Endometrial microvascular endothelial cells (primary cell): ENCODE results near the gene MBD2. TPM values are rescaled to one million over a fixed set of nuclear protein-coding genes. Genes with fewer than 3 reads are reported as not detected.
"Not testable (repeated sequence)": the region's sequence is repeated elsewhere in the genome, so short reads cannot be mapped to it uniquely, and the experiment has no call there.

ENCODE experiments used
- in situ Hi-C: cut with HindIII; loops from 2 replicates; pipeline ENCODE4 v1.10.0; 2017; ENCODE audit warnings: low sequenced_read_pairs, low pct_unique_long_range_greater_than_20kb; ENCODE audit errors: inconsistent ontology term
- total RNA-seq: library from RNA; depleted of rRNA; stranded (reverse); fragments of >200 nt; gene quantifications from one replicate; pipeline ENCODE4 v1.2.3, GENCODE V29; 2015; ENCODE audit errors: inconsistent ontology term

MBD2 gene, protein sequence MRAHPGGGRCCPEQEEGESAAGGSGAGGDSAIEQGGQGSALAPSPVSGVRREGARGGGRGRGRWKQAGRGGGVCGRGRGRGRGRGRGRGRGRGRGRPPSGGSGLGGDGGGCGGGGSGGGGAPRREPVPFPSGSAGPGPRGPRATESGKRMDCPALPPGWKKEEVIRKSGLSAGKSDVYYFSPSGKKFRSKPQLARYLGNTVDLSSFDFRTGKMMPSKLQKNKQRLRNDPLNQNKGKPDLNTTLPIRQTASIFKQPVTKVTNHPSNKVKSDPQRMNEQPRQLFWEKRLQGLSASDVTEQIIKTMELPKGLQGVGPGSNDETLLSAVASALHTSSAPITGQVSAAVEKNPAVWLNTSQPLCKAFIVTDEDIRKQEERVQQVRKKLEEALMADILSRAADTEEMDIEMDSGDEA
- total RNA-seq: 23.5 TPM

DNA sequence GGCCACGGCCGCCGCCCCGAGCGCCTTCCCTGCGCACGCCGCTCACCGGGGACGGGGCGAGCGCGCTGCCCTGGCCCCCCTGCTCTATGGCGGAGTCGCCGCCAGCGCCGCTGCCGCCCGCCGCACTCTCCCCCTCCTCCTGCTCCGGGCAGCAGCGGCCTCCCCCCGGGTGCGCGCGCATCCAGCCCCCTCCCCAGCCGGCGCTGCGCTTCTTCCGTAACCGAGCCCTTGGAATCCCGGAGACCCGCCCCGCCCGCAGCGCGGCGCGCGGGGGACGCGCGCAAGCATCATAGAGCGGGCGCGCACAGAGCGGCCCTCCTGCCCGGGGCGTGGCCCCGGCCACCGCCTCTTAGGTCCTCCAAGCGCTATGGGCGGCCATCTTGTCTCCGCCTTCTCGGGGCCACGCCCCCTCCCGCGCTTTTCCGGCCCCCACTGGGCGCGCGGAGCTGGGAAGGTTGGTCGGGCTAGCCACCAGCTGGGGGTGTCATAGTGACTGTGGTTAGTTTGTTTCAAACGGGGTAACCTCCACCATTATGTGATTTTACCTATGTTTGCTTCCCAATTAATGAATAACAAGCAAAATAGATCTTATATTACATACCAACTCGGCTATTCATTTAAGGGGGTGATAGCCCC lies at the start of gene MBD2:
TSS of gene MBD2 (minus strand) at position 291 of the 636 bp plus-strand sequence. CDS start at position 181, 110 bp downstream.
- in situ Hi-C loops: no loop called here

DNA sequence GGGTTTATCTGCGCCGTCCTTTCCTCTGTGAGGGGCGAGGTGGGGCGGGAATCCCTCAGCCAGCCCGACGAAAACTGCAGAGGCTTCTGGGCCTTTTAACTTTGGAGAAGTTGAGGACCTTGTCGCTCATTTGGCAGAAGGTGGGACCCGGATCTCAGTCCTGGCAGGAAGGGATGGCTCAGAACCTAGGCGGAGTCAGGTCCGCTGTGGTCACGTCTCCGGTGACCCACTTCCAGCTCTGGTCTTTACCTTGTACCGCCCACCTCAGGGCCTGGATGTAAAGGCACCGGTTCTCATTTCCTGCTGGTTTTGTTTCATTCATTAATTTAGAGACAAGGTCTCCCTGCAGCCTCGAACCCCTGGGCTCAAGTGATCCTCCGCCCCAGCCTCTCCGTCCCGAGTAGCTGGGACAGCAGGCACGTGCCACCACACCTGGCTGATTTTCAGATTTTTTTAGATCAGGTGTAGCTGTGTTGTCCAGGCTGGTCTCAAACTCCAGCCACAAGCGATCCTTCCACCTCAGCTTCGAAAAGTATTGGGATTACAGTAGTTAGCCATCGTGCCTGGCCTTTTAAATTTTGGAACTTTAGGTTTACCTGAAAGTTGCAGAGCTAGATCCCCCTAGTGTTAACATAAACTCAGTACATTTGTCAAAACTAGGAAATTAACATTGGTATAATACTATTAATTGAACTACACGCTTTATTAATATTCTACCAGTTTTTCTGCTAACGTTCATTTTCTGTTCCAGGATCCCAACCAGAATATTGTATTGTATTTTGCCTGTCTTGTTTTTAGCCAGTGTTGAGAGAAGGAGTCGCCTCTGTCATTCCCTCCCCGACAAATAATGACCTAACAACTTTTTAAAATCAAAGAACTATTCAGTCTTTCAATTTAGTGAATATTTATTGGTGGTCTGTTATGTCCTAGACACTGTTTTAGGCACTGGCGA lies 45.7 kb upstream of the MBD2 start:
- in situ Hi-C loops: no loop called here

DNA sequence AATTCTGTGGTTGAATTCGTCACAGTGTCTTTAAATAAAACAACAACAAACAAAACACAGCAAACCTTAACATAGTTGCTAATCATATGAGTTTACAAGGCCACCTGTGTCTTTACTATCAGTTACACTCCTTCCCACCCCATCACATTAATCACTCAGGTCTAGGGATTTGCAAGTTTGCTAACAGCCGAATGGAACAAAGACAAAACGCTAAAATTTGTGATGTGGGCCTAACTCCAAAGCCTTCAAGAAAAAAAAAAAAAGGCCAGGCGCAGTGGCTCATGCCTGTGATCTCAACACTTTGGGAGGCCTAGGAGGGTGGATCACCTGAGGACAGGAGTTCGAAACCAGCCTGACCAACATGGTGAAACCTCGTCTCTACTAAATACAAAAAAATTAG lies 44.3 kb upstream of the MBD2 start:
- in situ Hi-C loops: no loop called here

DNA sequence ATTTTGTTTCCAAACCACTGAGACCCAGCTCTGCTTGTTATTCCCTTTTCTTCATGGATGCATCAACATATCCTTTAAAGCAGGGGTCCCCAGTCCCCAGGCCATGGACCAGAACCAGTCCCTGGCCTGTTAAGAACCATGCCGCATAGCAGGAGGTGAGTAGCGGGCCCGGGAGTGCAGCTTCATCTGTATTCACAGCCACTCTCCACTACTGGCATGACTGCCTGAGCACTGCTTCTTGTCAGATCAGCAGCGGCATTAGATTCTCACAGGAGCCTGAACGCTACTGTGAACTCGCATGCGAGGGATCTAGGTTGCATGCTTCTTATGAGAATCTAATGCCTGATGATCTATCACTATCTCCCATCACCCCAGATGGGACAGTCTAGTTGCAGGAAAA lies 43.2 kb upstream of the MBD2 start:
- in situ Hi-C loops: no loop called here

DNA sequence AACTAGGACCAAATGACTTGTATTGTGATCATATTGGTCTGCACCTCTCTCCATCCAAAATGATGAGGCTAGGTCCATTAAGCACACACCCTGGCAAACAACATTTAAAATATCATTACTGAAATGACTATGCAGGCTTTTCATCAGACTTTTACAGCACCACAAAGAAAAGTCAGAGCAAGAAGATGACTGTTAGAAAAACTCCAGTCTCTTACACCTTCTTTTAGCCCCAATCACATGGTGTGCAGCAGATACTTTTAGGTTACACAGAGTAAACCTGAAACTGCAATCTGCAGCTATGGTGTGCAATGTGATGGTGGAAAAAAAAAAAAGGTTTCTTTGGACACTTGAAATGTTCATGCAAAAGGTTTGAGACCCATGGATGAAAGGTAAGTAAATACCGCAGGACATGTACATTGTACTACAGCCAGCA lies 39.5 kb upstream of the MBD2 start:
- in situ Hi-C loops: no loop called here

DNA sequence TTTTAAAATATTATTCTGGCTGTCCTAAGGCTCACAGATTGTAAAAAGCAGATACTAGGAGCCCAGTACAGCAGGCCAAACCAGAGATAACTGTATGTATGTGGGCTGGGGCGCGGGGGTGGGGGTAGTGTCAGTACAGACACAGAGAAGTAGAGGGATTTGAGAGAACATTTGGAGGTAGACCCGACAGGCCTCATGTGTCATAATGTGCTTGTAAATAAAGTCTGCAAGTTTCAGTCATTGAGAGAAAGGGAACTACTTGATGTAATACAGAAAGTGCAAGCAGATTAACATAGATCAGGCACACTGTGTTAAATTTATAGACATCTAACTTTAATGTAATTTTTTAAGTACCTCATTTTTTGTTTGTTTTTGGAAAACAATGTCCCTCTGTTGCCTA lies 37.4 kb upstream of the MBD2 start:
- in situ Hi-C loops: no loop called here

DNA sequence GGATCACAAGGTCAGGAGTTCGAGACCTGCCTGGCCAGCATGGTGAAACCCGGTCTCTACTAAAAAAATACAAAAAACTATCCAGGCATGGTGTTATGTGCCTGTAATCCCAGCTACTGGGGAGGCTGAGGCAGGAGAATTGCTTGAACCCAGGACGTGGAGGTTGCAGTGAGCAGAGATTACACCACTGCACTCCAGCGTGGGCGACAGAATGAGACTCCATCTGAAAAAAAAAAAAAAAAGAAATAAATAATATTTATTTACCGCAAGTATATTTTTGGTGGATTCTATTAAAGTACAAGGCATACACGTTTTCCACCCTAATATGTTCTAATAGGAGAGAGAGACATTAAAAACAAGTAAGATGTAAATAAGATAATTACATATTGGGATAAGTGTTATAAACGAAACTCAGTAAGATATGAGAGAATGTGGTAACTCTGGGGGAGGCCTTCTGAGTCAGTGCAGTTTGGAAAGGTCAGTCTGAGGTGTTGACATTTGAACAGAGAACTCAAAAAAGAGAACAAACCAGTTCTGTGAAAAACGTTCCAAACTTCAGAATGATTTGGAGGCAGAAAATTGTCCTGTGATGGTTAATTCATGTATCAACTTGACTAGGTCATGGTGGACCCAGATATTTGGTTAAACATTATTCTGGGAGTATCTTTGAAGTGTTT lies 36.1 kb upstream of the MBD2 start:
- in situ Hi-C loops: no loop called here

DNA sequence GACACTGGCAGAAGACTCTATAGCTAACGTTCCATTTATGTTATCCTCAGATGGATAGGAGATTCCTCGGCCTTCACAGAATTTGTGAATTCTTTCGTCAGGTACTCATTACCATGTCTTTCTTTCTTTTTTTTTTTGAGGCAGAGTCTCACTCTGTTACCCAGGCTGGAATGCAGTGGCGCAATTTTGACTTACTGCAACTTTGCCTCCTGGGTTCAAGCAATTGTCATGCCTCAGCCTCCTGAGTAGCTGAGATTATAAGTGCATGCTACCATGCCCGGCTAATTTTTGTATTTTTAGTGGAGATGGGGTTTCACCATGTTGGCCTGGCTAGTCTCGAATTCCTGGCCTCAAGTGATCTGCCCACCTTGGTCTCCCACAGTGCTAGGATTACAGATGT lies 33.3 kb upstream of the MBD2 start:
- in situ Hi-C loops: not testable (repeated sequence)

DNA sequence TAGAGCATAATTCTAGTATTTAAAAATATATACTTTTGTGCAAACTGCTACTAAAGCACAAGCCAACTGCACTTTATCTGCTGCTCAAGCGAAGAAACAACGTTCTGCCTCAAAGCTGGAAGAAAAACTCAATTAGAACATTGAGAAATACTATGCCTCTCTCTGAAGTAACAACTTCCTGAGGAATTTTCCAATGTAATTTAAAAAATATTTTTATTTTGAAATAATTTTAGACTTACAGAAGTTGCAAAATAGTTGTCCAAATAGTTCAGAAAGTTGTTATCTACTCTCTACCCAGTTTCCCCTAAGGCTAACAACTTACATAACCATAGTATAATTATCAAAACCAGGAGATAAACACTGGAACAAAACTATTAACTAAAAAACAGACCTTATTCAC lies 32.5 kb upstream of the MBD2 start:
- in situ Hi-C loops: no loop called here

DNA sequence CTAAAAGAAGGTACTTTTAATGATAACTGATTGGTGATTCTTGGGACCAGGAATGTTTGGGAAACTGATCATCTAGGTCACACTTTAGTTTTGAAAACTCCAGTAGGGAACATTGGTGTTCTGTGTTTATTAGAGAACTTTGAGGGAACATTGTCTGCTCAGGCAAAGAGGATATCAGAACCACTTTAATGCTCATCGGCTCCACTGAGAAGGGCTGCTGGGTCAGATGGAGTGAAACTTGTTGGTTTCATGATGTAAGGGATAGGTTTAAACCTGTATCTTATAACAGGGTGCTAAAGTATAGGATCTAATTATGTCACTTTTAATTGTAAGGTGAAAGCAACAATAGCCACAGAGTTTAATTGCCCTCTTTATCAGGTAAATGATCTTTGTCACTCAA lies 30.7 kb upstream of the MBD2 start:
- in situ Hi-C loops: no loop called here

DNA sequence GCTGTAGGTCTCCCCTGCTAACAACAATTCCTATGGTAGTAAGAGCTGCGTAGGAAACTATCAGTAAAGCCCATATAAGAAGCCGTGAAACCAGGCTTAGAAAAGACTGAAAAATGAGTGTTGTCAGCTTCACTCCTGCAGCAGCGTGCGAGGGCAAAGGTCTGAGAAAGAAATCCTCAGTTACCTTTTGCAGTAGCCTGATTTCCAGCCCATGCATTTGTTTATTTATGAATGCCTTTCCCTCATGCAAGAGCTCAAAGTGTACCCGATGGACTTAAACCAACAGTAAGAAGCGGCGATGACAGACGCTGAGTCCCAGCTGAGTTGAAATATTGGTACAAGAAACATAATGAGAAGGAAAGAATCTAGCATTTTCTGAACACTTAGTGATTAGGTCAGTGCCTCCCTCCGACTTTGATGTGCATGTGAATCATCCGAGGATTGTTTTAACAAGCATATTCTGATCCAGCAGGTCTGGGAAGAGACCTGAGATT lies 29.8 kb upstream of the MBD2 start:
- in situ Hi-C loops: no loop called here

DNA sequence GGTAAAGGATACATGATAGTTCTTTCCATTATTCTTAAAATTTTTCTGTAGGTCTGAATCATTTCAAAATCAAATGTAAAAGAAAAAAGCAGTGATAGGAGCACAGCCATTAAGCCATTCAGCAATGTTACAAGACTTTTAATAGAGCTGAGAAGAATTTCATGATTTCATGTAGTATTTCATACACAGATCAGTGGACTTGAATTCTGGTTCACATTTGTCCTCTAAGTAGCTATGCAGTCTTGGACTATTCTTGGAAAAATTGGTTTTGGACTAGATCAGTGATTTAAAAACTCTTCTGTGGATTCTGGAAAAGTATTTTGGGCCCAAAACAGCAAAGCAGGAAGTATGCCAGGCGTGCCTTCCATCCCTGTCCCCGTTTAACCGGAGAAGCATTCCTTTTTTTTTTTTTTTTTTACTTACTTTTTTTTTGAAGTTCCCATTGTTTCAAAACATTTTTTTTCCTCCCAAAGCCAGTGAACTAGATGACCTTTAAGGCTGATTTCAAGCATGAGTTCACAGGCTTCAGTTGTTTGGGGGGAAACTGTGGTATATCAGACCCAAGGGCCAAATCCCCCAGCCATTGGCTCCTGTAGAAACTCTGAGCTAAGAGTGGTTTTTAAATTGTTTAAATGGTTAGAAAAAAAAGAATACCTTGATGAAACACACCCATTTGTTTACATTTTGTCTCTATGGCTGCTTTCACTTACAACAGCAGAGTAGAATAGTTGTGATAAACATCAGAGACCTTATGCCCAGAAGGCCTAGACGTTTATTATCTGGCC lies 27.3 kb upstream of the MBD2 start:
- in situ Hi-C loops: no loop called here

DNA sequence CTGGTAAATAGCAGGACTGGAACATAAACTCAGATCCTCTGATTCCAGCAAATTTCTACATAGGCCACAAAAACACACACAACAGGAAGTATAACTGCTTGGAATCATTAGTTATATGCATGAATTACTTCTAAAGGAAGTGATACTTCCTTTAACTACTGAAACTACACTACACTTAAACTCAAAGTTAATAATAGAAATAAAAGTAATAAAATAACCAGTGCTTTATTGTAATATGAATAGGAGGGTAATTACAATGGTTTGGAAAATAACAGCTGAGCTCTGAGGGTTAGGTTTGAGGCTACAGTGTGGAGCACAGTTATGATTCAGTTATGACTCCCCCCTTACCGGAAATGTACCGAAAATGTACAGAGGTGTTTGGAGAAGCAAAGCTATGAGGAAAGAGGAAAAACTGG lies 26.4 kb upstream of the MBD2 start:
- in situ Hi-C loops: no loop called here

DNA sequence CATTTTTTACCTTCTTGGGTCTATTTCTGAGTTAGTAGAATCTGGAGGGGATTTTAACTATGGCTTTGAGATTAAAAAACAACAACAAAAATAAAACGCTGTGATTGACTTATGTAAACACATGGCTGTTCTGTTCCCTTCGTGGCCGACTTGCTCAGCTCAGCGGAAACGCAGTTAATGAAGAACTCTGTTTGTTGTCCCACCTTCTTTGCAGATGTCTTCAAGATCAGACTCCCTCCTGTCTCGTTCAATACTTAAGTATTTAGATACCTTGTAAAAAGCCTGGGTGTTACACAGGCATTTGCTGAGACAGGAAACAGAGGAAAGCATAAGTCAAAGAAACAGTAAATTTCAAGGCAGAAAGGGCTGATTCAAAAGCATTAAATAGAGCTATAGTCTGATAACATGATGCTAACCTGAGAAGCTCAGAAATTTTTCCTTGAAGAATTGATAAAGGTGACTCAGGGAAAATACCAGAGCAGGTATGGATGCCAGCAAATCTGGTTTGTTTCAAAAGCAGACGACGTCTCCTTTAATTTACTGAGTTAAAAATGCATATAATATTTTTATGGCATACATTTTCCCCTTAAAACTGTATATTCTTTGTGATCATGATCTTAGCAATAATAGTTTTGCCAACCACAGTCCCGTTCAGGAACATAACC lies 23.2 kb upstream of the MBD2 start:
- in situ Hi-C loops: no loop called here

DNA sequence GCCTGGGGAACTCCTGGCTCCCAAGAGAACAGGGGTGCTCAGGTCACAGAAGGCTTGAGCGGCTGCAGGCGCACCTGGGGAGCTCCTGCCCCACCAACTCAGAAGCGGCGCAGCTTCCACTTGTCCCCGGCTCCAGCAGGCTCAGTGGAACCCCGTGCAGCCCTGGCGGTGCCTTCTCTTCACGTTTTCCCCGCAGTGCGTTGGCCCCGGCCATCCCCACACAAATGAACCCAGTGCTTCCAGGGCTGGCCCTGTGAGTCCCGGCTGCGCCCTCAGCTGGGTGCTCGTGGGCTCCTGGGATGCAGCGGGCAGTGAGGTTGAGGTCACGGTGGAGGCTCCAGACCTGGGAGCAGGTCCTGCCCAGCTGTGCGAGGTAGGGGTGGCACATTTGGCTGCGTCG lies 17.9 kb upstream of the MBD2 start:
- in situ Hi-C loops: no loop called here

DNA sequence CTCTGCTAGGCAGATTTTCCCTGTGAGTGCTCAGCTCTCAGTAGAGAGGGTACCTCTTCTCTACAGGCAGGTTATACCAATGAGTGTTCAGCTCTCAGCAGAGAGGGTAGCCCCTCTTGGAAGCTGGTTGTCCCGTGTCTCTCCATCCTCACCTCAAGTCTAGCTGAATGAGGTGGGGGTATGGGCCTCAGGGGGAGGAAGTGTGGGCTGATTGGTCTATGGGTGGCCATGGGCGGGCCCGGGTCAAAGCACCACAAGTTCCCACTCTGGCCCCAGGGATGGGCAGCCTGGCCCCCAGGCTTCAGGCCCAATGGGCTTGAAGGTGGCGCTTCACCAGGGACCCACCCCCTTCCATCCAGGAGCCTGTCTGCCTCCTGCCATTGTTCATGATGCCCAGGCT lies 17.0 kb upstream of the MBD2 start:
- in situ Hi-C loops: no loop called here

DNA sequence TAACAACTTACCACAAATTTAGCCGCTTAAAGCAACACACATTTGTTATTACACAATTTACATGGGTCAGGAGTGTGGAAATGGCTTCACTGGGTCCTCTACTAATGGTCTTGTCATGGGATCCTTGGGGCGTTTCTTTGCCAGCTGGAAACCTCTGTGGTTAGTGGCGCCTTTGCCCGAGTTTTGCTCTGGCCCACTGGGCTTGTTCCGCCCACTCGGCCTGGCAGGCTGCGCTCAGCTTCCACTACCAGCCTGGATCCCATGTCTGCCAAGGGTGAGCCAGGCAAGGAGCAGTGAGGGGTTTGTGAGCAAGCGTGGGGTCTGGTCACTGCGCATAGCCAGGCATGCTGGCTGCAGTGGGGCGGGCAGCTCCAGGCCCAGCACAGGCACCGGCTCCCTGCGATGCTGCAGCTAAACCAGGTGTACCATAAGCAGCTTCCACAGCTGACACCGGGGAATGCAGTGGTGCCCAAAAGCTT lies 16.2 kb upstream of the MBD2 start:
- in situ Hi-C loops: no loop called here
